Transverse colon (tissue), 4 donors: ENCODE measurements around the gene TP53AIP1. TPM values are rescaled to one million over a fixed set of nuclear protein-coding genes. Genes with fewer than 3 reads are reported as not detected.

Experiments used
- DNase-seq: peaks from one replicate; pipeline ENCODE4 v3.0.0-alpha.2; 2019
- H3K27ac ChIP-seq, 4 donors: fragments of 200-600 bp; sonication (generic); 2 replicates each; pipeline ENCODE4 v1.5.1; 2016 to 2018; ENCODE audit warnings: inconsistent platforms in 4 of 4
- H3K27me3 ChIP-seq: fragments of 200-600 bp; sonication (generic); 2 replicates; pipeline ENCODE4 v1.5.1; 2017; ENCODE audit warnings: inconsistent platforms
- H3K36me3 ChIP-seq, 4 donors: fragments of 200-600 bp; sonication (generic); 2 replicates each; pipeline ENCODE4 v1.5.1; 2017 to 2019; ENCODE audit warnings: inconsistent platforms in 4 of 4
- H3K4me1 ChIP-seq, 4 donors: fragments of 200-600 bp; sonication (generic); 2 replicates each; pipeline ENCODE4 v1.5.1; 2017 to 2020; ENCODE audit warnings: inconsistent platforms in 4 of 4
- H3K4me3 ChIP-seq, 4 donors: fragments of 200-600 bp; sonication (generic); 1 replicate in 1 of 4; 2 replicates in 3 of 4; pipeline versions ENCODE4 v1.5.1 to v1.6.1; 2017 to 2019; ENCODE audit warnings: inconsistent platforms in 4 of 4
- H3K9me3 ChIP-seq, 2 donors: fragments of 200-600 bp; sonication (generic); 2 replicates each; pipeline ENCODE4 v1.5.1; 2017 to 2019; ENCODE audit warnings: inconsistent platforms in 2 of 2
- CTCF ChIP-seq, 5 experiments: fragments of 200-600 bp in 3 of 5; fragments of 450-650 bp in 2 of 5; sonication (generic) in 3 of 5; IDR thresholded peaks; 1 replicate in 2 of 5; 2 replicates in 3 of 5; pipeline ENCODE4 v1.5.1; 2016 to 2017; ENCODE audit warnings: antibody characterized with exemption in 5 of 5, inconsistent platforms in 3 of 5, mild to moderate bottlenecking in 2 of 5, moderate library complexity in 1 of 5
- EP300 ChIP-seq: sonication (generic); formaldehyde crosslinking; IDR thresholded peaks from one replicate; pipeline ENCODE4 v1.6.1; 2017; ENCODE audit warnings: antibody characterized with exemption, low read depth
- POLR2A ChIP-seq: fragments of 450-650 bp; IDR thresholded peaks from one replicate; pipeline ENCODE4 v1.6.1; 2016; ENCODE audit warnings: antibody characterized with exemption, mild to moderate bottlenecking, moderate library complexity
- POLR2AphosphoS5 ChIP-seq, 3 donors: sonication (generic); formaldehyde crosslinking; IDR thresholded peaks; one replicate each; pipeline ENCODE4 v1.6.1; 2016; ENCODE audit warnings: antibody characterized with exemption in 3 of 3
- WGBS, 2 donors: methylation state at CpG; one replicate each; pipeline ENCODE4 v1.1.5; 2018; ENCODE audit warnings: low coverage in 1 of 2; 5-methylcytosine and 5-hydroxymethylcytosine counted together
- in situ Hi-C, 4 donors: fragments of 200-750 bp; cut with MboI; loops; one replicate each; pipeline versions ENCODE4 v1.15.0 to v1.15.1; 2017; ENCODE audit warnings: low sequenced_read_pairs in 3 of 4, low pct_ligation_motif_present in 1 of 4, low pct_unique_long_range_greater_than_20kb in 1 of 4
- intact Hi-C: fragments of 100-400 bp; cut with DNase I; formaldehyde crosslinking; loops from one replicate; pipeline ENCODE4 v1.15.1; 2023; ENCODE audit warnings: low total_unique reads
- total RNA-seq, 4 donors: library from RNA; depleted of rRNA; stranded (reverse); fragments of >200 nt; gene quantifications; one replicate each; pipeline ENCODE4 v1.1.0, GENCODE V29; 2016

Gene TP53AIP1
- total RNA-seq, 4 donors from 2014 or later: 0.20 to 0.48 (median 0.41) TPM; not detected in 1

GRCh38 chr11:128965485-128965884 lies 22.8 kb upstream of the TP53AIP1 start:
- WGBS, 2 donors: 39 to 58% methylated on average over 2 to 4 of the region's 4 CpGs
- intact Hi-C loops: no loop called here
- no peaks in the 10 kb centered on the region for H3K9me3 ChIP-seq
- no peaks in the 10 kb centered on the region for H3K27me3 ChIP-seq
- no peak overlapping the region for H3K27ac ChIP-seq
- no peak for TF ChIP-seq POLR2AphosphoS5 (IDR thresholded peaks at IDR 0.05)
- H3K4me3 ChIP-seq: no peak overlapping the region
- no peaks in the 10 kb centered on the region for H3K4me1 ChIP-seq
- in situ Hi-C loops: no loop called here
- DNase-seq: no peak
- peaks cover 0 to 17% (median 5%) of the 10 kb centered on the region in 4 donors for H3K36me3 ChIP-seq

DNA sequence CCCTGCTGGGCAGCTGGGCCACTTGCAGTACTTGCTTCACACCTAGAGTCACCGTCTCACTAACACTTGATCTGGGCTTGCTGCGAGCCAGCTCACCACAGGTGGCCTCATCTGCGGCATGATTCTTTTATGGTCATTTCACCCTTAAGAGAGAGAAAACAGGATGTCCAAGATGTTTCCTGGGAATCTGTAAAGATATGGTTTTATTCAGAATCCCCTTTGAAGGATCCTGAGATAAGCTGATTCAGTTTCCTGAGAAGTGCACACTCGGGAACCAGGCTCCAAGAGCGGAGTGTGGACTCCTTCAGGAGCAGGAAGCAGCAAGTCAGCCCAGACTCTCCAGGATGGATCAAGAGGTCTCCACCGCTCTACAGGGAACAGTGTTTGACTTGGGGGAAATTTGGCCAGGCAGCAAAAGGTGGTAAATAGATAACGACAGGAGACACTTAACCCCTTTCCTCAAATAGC lies 21.8 kb upstream of the TP53AIP1 start:
- Histone ChIP-seq H3K27me3 (no peaks in the 10 kb centered on the region), H3K9me3 (no peaks in the 10 kb centered on the region), H3K4me1 (no peaks in the 10 kb centered on the region), H3K27ac (no peak overlapping the region), H3K4me3 (no peak overlapping the region), H3K36me3 (peaks cover 0 to 7% (median 3%) of the 10 kb centered on the region in 4 donors)
- TF ChIP-seq POLR2A (no peak), POLR2AphosphoS5 (IDR thresholded peaks at IDR 0.05) (no peak), EP300 (no peak), CTCF (IDR thresholded peaks at IDR 0.05) (no peak)
- in situ Hi-C loops: no loop called here
- 77 to 87% methylated on average over 2 to 7 of the region's 7 CpGs for WGBS, 2 donors
- intact Hi-C loops: no loop called here
- no peak for DNase-seq

DNA sequence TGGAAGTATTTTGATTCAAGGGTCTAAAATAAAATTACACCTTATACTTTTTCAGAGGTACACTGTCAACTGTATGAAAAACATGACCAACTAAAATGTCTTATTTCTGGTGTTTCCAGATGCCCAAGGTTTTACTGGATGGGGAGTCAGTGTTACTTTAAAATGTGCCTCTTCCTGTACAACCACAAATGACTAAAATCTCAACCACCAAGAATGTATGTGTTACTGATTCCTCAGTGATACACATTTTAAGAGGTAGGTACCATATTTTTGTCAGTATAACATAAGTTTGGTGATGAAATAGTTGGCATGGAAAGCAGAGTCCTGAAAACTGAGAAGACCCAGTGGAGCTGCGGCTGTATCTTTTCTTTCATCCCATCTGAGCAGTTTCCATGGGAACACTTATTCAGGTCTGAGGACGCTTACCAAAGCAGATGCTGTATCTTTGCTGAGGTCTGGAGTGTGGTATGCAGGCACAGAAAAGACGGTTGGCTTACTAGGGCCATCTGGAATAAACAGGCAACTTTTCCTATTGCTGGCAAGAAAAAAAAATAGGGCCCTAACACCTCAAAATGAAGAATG lies 21.2 kb upstream of the TP53AIP1 start:
- Histone ChIP-seq H3K4me1 (no peaks in the 10 kb centered on the region), H3K4me3 (no peak overlapping the region), H3K9me3 (no peaks in the 10 kb centered on the region), H3K36me3 (peaks cover 0 to under 1% (median 0%) of the 10 kb centered on the region in 4 donors), H3K27ac (no peak overlapping the region), H3K27me3 (no peaks in the 10 kb centered on the region)
- in situ Hi-C loops (no loop called here), intact Hi-C loops (no loop called here)
- TF ChIP-seq CTCF (IDR thresholded peaks at IDR 0.05) (no peak), POLR2A (no peak), EP300 (no peak), POLR2AphosphoS5 (IDR thresholded peaks at IDR 0.05) (no peak)
- 84 to 92% methylated on average over 2 to 3 of the region's 3 CpGs for WGBS, 2 donors
- DNase-seq: no peak

DNA sequence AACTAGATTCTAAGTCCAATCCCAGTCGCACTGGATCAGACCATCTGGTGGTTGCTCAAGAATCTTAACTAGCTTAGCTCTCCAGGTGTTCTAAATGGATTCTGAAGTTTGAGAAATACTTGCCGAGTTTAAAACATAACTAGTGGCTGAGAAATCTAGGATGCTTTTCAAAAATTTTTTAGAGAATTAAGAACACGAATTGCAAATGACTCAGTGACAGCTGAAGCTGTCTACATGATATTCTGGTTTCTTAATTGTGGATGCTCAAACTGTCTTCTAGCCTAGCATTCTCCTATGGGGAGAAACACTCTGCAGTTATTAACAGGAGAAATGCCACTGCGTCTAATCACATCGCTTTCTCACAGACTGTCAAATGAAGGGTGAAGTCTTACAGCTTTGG lies 20.2 kb upstream of the TP53AIP1 start:
- Histone ChIP-seq H3K27ac (no peak overlapping the region), H3K27me3 (no peaks in the 10 kb centered on the region), H3K4me1 (no peaks in the 10 kb centered on the region), H3K4me3 (no peak overlapping the region), H3K36me3 (no peaks in the 10 kb centered on the region), H3K9me3 (no peaks in the 10 kb centered on the region)
- in situ Hi-C loops: no loop called here
- WGBS, 2 donors: 85 to 91% methylated on average over 5 of the region's 5 CpGs
- DNase-seq: no peak
- TF ChIP-seq EP300: no peak
- TF ChIP-seq POLR2AphosphoS5 (IDR thresholded peaks at IDR 0.05): no peak
- no peak for TF ChIP-seq POLR2A
- no peak for TF ChIP-seq CTCF (IDR thresholded peaks at IDR 0.05)
- intact Hi-C loops: no loop called here

- TF ChIP-seq CTCF (IDR thresholded peaks at IDR 0.05) (no peak), POLR2AphosphoS5 (IDR thresholded peaks at IDR 0.05) (no peak), POLR2A (no peak), EP300 (no peak)
- in situ Hi-C loops: no loop called here
- intact Hi-C loops: no loop called here
- DNase-seq: no peak
- Histone ChIP-seq H3K4me1 (no peaks in the 10 kb centered on the region), H3K9me3 (no peaks in the 10 kb centered on the region), H3K27me3 (no peaks in the 10 kb centered on the region), H3K36me3 (no peaks in the 10 kb centered on the region), H3K27ac (no peak overlapping the region), H3K4me3 (no peak overlapping the region)
- 88 to 100% methylated on average over 1 to 2 of the region's 2 CpGs for WGBS, 2 donors
Measured at GRCh38 chr11:128961645-128962044, 19.0 kb upstream of the TP53AIP1 start.
